ENCODE results near the gene HS1BP3.

The HS1BP3 gene

GRCh38 chr2:20663196-20664070 is 12.5 kb upstream of the HS1BP3 start:
- FAIRE-seq = no peak

GRCh38 chr2:20662308-20662937 is 11.5 kb upstream of the HS1BP3 start:
- FAIRE-seq = no peak

DNA sequence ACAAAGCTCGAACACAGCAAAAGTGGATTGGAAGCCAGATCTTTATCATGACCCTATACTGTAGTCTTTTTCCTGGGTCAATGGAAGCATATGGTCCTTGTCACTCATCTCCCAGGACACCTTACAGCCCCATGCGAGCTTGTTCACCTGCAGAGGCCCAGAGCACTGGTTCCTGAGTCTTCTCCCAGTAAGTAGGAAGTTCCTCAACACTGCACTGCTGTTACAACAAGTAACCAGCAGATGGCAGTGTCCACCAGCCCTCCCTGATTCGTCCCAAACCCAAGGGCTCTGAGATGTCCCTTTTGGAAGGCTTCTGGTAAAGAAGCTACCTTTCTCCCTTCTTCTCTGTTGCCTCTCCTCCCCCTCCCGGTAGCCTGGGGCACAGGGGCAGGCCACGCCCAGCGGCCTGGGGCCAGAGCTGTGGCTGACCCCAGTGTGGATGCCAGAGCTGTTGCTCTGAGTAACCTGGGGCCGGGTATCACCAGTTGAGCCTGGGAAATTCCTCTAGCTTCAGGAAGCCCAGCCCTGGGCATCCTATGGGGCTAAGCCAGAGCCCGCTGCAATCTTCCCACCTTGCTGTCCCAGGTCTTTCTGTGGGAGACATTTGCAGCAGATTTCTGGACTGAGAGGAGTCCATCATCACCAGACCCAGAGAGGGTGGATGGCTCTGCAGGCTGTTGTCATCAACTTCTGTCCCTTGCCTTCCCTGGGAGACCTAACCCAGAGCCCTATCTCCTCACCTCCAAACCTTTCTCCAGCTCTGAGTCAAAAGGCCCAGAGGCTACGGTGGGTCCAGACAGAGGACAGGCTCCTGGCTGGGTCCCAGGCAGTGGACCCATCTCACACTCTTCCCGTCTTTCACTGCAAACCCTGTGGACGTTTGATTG is 10.8 kb upstream of the HS1BP3 start:
- FAIRE-seq = peak; percentile 26

DNA sequence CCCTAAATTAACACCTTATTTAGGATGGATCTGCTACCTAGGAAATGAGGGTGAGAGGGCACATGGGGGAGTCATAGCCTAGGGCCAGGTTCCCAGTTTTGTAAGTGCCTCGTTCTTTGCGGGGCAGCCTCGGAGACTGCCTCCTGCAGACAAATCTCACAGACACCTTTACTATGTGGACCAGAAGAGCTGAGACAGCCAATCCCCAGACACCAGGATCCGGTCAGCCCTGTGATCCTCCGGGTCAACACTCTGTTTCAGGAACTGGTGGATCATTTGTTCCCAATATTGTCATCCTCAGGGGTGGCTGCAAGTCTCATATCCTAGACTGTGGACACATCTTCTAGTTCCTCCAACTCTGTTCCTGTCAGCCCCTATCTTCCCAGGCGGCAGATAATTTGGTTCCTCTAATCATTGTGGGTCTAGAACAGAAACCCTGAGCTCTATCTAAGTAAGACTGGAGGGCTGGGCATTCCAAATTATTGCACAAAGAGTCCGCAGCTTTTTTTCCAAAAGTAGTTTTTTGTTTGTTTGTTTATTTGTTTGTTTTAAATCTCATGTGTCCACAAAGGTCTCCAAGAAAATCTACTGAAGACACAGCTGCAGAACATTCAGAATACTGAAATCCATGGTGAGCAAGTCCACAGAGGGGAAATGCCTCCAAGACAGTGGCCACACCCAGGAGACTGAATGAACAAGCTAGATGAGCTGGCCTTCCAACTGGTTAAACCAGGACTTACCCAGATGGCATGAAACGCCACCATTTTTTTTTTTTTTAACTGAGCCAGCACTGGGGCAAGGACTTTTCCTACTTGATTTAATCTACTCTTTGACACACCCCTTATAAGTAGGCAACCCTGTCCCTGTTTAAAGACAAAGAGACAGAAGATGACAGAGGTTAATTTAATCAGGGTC is 9.9 kb upstream of the HS1BP3 start:
- no peak for FAIRE-seq

- no peak for FAIRE-seq
These were observed 6.8 kb upstream of the HS1BP3 start for GRCh38 chr2:20657522-20658235.

DNA sequence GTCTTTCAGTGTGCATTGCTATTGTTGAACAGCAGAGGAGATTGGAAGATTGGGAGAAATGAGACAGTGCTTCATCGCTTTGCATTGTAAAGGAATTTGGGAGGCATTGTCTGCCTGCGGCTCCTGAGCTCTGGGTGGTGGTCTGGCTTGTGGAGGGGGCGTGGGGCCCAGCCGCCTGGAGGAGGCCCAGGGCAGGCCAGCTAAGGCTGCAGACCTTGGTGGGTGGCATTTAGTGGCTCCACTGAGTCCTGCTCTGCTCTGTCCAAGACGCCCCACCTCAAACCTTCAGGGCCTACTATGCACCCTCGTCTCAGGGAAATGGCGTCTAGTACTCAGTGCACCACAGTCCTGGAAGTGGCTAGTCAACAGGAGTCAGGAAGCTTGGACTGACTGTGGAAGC is 5.7 kb upstream of the HS1BP3 start:
- FAIRE-seq = no peak

GRCh38 chr2:20654535-20654813 is 3.6 kb upstream of the HS1BP3 start:
- no peak for FAIRE-seq

GRCh38 chr2:20653695-20654534 is 3.0 kb upstream of the HS1BP3 start:
- FAIRE-seq = no peak

GRCh38 chr2:20652673-20653575 is 2.0 kb upstream of the HS1BP3 start:
- FAIRE-seq = no peak

DNA sequence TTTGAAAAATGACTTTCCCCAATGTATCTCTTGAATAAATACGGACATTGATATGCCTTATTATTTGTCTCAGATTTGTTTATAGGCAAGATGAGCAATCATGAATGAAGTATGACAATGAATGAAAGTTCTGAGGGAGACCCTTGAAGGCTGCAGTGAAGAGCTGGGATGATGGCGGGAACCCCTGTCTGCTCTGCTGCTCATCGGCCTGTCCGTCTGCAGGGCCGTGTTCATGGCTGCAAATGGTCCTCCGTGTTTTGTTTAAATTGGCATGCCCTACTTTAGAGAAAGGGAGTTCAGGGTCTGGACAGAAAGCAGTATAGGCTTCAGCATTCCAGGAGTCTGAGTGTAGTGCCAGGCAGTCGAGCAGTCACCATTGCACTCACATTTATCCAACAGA is 1.2 kb upstream of the HS1BP3 start:
- FAIRE-seq = no peak

GRCh38 chr2:20651731-20652099 is 817 bp upstream of the HS1BP3 start:
- FAIRE-seq = no peak

- FAIRE-seq = no peak
These were observed 463 bp downstream of the HS1BP3 start for GRCh38 chr2:20650393-20650876.

- FAIRE-seq = no peak
These were observed 922 bp downstream of the HS1BP3 start for GRCh38 chr2:20649976-20650375.

DNA sequence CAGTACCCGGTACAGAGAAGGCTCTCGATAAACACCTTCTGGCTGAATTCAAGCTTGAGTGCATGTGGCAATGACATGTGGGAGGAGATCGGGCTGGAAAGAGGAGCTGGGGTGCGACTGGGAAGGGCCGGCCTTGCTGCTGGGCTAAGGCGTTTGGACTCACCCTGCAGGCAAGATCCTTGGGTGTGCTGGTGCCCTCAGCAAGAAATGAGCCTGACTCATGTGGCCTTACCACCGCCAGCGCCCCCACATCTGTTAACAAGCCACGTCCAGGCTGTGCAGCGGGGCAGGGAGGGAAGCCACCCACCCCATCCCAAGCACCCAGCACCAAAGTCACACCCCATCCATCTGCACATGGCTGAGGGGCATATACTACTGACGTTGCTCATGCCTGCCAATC is 1.3 kb downstream of the HS1BP3 start:
- no peak for FAIRE-seq

- no peak for FAIRE-seq
These were observed 2.1 kb downstream of the HS1BP3 start for GRCh38 chr2:20648831-20649230.

DNA sequence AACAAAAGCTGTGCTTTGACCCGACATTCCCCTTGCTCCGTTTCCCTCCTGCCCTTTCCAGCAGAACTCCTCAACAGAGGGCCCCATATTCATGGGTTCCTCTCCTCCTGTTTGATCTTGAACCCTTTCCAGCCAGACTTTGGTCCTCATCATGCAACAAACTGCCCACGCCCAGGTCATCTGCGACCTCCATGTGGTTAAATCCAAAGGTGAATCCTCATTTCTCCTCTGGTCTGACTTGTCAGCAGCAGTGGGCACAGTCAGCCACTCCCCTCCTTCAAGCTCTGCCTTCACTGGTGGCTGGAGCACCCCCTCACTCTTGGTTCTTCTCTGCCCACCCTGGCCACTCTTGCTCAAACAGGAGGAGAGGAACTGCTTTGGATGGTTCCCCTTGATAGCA is 2.7 kb downstream of the HS1BP3 start:
- FAIRE-seq = no peak

- no peak for FAIRE-seq
These were observed 3.2 kb downstream of the HS1BP3 start for GRCh38 chr2:20647738-20648137.

DNA sequence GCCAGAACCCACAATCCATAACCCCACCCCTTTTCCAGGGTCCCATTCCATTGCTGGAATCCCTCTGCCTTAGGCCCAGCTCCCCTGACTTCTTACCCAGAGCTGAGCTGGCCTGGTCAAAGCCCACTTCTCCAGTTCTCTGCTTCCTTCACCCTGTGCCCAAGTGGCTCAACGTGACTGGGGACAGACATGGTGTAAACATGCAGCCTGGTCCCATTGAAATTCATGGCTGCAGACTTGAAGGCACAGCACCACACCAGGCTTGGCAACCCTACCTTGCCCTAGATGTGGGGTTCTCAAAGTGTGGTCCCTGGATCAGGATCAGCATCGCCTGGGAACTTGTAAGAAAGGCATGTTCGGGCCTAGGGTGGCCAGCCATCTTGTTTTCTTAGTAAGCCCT is 3.7 kb downstream of the HS1BP3 start:
- no peak for FAIRE-seq

GRCh38 chr2:20646446-20646845 is 4.5 kb downstream of the HS1BP3 start:
- FAIRE-seq = no peak

- FAIRE-seq = no peak
These were observed 5.1 kb downstream of the HS1BP3 start for GRCh38 chr2:20645761-20646160.

Measured in endometrium (tissue), 2 donors.